Lower leg skin (tissue), 3 donors: Measurements from ENCODE around the gene OSGEP.

ENCODE experiments used
- POLR2A ChIP-seq, 2 donors: fragments of 450-650 bp; IDR thresholded peaks; one replicate each; pipeline ENCODE4 v1.6.1; 2016 to 2017; ENCODE audit warnings: antibody characterized with exemption in 2 of 2, mild to moderate bottlenecking in 1 of 2, moderate library complexity in 1 of 2
- TF ChIP-seq, protein P1 (sequence below), 3 donors: fragments of 450-650 bp; IDR thresholded peaks; one replicate each; pipeline ENCODE4 v1.5.1; 2016; ENCODE audit warnings: antibody characterized with exemption in 3 of 3, mild to moderate bottlenecking in 3 of 3, moderate library complexity in 2 of 3

DNA sequence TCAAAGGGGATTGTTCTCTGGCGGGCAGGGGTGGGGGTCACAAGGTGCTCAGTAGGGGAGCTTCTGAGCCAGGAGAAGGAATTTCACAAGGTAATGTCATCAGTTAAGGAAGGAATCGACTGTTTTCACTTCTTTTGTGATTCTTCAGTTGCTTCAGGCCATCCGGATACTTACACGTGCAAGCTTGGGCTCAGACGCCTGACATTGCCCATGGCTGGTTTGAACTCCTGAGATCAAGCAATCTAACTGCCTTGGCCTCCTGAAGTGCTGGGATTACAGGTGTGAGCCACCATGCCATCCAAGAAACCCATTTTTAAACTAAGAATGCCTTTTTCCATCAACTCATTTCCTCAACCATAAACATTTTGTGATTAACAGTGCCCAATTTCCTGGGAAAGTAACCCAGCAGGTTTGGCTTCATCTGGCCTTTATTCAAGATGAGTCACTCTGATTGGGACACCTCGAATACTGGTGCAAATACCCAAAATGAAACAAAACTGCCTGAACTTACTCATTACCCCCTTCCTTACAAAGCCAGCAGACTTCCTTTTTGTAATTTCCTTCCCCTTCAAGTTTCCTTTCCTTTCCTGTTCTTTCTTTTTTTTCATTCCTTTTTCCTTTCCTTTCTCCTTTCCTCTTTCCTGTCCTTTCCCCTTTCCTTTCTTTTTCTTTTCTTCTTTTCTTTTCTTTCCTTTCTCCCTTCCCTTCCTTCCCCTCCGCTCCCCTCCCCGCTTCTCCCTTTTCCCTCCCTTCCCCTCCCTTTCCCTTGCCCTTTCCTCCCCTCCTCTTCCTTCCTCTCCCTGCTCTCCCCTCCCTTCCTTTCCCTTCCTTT, 40.5 kb upstream of the OSGEP start:
- TF ChIP-seq, protein P1, sequence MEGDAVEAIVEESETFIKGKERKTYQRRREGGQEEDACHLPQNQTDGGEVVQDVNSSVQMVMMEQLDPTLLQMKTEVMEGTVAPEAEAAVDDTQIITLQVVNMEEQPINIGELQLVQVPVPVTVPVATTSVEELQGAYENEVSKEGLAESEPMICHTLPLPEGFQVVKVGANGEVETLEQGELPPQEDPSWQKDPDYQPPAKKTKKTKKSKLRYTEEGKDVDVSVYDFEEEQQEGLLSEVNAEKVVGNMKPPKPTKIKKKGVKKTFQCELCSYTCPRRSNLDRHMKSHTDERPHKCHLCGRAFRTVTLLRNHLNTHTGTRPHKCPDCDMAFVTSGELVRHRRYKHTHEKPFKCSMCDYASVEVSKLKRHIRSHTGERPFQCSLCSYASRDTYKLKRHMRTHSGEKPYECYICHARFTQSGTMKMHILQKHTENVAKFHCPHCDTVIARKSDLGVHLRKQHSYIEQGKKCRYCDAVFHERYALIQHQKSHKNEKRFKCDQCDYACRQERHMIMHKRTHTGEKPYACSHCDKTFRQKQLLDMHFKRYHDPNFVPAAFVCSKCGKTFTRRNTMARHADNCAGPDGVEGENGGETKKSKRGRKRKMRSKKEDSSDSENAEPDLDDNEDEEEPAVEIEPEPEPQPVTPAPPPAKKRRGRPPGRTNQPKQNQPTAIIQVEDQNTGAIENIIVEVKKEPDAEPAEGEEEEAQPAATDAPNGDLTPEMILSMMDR (IDR thresholded peaks at IDR 0.05), result no peak
- TF ChIP-seq POLR2A (IDR thresholded peaks at IDR 0.05), result no peak
